ENCODE measurements around the gene NAA16. TPM values are rescaled to one million over a fixed set of nuclear protein-coding genes. Genes with fewer than 3 reads are reported as not detected.
"Not testable (repeated sequence)": the region's sequence is repeated elsewhere in the genome, so short reads cannot be mapped to it uniquely, and the experiment has no call there.

NAA16 gene
- polyA plus RNA-seq, 3 donors, result 26.5 to 47.3 (median 35.6) TPM

DNA sequence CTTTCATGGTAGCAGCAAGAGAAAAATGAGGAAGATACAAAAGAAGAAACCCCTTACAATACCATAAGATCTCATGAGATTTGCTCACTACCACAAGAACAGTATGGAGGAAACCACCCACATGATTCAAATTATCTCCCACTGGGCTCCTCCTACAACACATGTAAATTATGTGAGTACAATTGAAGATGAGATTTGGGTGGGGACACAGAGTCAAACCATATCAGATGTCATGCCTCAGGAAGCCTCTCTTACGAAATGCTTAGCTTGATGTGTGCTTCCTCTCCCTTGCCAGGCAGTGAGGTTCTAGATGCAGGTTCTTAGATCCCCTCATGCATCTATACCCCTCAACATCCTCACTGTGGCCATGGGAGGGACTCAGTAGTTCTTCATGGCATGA is 83.1 kb downstream of the NAA16 start:
- DNase-seq (ENCODE audit: extremely low read depth in 1 of 11, low read depth in 9 of 11, low spot score in 4 of 11), result no peak

- DNase-seq (ENCODE audit: extremely low read depth in 1 of 11, low read depth in 9 of 11, low spot score in 4 of 11), result no peak
Observed at GRCh38 chr13:41398494-41399170, 87.6 kb downstream of the NAA16 start.

- no peak for DNase-seq (ENCODE audit: extremely low read depth in 1 of 11, low read depth in 9 of 11, low spot score in 4 of 11)
Observed at GRCh38 chr13:41401366-41401765, 90.3 kb downstream of the NAA16 start.

DNA sequence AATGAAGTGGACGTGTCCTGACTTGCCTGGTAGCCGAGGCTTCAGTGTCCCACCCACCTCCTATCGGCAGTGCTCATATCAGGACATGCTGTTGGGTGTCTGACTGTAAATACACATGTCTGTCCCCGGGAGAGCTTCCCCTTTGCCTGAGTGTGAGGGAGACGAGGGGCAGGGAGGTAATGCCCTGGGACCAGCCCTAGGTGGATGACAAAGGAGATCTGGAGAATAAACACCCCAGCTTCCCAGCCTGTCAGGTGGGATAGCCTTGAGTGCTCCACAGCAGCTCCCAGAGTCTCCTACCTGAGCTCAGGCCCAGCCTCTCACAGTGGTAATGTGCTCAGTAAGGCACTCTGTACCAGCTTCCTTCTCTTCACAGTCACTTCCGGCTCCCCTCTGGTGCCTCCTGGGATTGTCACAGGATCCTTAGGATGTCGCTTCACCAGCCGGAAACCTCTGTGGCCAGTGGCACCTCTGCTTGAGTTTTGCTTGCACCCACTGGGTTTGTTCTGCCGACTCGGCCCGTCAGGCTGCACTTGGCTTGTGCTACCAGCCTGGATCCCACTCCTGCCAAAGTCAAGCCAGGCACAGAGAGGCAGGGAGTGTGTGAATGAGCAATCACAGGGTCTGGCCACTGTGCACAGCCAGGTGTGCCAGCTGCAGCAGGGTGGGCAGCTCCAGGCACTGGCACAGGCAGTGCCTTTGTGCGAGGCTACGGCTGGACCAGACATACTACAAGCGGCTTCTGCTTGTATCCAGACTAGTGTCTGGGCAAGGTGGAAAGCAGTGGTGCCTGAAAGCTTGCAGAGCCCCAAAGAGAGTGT is 91.8 kb downstream of the NAA16 start:
- no peak for DNase-seq (ENCODE audit: extremely low read depth in 1 of 11, low read depth in 9 of 11, low spot score in 4 of 11)

DNA sequence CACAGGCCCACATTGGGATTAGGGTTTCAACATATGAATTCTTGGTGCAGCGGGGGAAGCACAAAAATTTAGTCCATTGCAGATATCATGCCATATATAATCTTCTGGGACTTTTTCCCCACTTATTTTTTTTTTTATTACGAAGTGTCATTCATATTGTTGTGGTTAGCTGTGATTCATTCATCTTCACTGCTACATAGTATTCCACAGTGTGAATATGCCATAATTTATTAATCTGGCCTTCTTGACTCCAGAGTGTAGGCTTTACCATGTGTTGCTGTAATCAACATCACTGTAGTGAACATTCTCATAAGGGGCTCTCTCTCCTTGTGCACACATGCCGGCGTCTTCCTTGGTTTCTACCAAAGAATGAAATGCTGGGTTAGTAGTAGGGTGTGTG is 92.9 kb downstream of the NAA16 start:
- DNase-seq (ENCODE audit: extremely low read depth in 1 of 11, low read depth in 9 of 11, low spot score in 4 of 11), result no peak

DNA sequence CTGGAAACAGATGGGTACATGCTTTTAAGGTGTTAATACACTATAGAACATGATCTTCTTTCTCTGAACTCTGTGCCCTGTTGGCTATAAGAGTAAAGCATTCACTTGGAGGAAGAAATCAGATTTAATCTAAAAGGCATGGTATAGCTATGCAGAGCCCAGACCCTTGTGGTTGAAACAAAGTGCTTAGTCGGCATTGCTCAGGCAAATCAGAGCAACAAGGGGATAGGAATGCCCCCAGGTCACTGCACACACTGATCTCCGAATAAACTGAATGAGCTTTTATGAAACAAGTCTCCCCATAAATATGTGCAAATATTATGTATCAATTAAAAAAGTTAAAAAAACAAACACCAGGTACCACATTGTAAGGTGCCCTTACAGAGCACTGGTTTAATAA is 94.3 kb downstream of the NAA16 start:
- DNase-seq (ENCODE audit: extremely low read depth in 1 of 11, low read depth in 9 of 11, low spot score in 4 of 11), result no peak

DNA sequence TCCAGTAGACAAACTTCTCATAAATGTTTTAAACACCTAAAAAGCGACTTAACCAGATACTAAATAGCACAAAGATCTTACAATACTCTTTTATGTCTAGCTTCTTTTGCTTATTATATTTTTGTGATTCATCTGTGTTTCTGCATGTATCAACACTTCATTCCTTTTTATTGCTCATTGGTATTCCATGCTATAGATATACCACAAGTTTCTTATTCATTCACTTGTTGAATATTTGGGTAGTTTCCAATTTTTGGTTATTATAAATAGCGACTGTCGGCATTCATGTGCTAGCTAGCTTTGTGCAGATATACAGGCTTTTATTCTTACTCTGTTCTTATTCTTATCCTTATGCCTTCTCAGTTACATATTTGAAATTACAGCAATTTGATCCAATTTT is 96.3 kb downstream of the NAA16 start:
- no peak for DNase-seq (ENCODE audit: extremely low read depth in 1 of 11, low read depth in 9 of 11, low spot score in 4 of 11)

- DNase-seq (ENCODE audit: extremely low read depth in 1 of 11, low read depth in 9 of 11, low spot score in 4 of 11), result no peak
Observed at GRCh38 chr13:41408121-41408520, 97.1 kb downstream of the NAA16 start.

DNA sequence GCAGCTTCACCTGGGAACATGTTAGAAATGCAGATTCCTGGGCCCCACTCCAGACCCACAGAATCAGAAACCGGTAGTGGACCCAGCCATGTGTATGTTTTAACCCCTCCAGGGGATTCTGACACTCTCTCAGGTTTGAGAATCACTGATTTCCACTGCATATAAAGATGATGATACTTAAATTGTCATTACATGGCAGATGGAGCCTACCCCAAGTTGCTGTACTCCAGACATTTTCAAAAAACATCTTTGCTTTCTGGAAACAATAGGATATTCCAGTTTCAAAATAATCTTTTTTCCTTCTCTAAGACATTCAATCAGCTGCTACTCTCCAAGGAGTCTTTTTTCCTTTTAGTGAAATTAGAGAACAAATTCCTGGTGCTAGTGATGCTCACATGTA is 97.7 kb downstream of the NAA16 start:
- DNase-seq (ENCODE audit: extremely low read depth in 1 of 11, low read depth in 9 of 11, low spot score in 4 of 11), result no peak

DNA sequence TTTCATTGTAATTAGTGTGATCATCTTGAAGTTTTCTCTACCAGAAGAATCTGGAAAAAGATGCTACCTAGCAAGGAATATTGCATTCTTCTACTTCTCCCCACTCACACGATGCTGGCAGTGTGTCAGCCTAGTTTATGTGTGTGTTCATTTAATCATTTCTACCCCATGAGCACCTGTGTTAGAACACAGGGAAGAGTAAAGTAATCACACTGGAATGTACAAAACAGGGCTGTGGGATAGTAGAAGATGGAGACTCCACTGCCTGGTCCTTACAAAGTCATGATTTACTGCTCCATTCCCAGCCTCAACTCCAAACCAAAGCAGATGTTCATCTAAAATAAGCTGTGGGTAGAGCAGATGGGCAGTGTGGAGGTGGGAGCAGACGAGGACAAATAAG is 98.5 kb downstream of the NAA16 start:
- DNase-seq (ENCODE audit: extremely low read depth in 1 of 11, low read depth in 9 of 11, low spot score in 4 of 11), result no peak

DNA sequence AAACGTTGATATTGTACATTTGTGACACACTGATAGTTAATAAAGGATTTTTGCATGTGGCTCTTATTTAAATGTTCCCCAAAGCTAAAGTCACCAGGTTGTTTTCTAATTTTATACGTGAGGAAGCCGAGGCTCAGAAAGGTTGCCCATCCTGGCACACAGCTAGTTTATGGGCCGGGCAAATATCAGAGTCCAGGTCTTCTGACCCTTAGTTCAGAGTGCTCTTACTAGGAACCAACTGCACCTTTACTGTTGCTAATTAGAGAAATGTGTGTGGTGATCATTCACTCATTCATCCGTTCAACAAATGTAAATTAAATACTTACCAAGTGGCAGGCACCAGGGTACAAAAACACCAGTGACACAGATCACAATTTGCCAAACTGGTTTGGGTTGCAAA is 100.0 kb downstream of the NAA16 start:
- no peak for DNase-seq (ENCODE audit: extremely low read depth in 1 of 11, low read depth in 9 of 11, low spot score in 4 of 11)

- peak in 3 of 11 donors; percentile 21 to 31 (median 26) for DNase-seq (ENCODE audit: extremely low read depth in 1 of 11, low read depth in 9 of 11, low spot score in 4 of 11)
Observed at GRCh38 chr13:41411522-41411921, 100.5 kb downstream of the NAA16 start.

- no peak for DNase-seq (ENCODE audit: extremely low read depth in 1 of 11, low read depth in 9 of 11, low spot score in 4 of 11)
Observed at GRCh38 chr13:41413872-41414271, 102.8 kb downstream of the NAA16 start.

- no peak for DNase-seq (ENCODE audit: extremely low read depth in 1 of 11, low read depth in 9 of 11, low spot score in 4 of 11)
Observed at GRCh38 chr13:41416276-41416675, 105.2 kb downstream of the NAA16 start.

- peak in 2 of 11 donors; percentile 24 to 25 for DNase-seq (ENCODE audit: extremely low read depth in 1 of 11, low read depth in 9 of 11, low spot score in 4 of 11)
Observed at GRCh38 chr13:41418027-41418426, 107.0 kb downstream of the NAA16 start.

GRCh38 chr13:41418731-41419130 is 107.7 kb downstream of the NAA16 start:
- DNase-seq (ENCODE audit: extremely low read depth in 1 of 11, low read depth in 9 of 11, low spot score in 4 of 11), result no peak

- no peak for DNase-seq (ENCODE audit: extremely low read depth in 1 of 11, low read depth in 9 of 11, low spot score in 4 of 11)
Observed at GRCh38 chr13:41419206-41419605, 108.1 kb downstream of the NAA16 start.

DNA sequence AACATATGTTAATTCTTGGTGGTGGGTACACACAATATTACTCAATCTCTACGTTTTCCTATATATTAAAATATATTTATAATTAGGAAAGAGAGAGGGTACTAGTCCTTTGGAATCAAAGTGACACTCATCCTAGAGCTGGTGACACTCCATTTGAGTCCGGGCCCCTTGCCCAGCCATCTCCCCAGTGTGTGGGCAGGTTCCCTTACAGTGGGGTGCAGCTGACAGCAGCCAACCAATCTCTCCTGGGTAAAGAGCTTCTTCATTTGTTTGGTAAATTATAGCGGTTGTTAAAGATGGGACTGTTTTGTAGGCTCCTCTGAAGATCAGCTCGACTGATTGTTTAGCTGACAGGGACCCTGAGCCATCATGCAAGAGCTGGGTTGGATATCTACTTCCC is 109.1 kb downstream of the NAA16 start:
- no peak for DNase-seq (ENCODE audit: extremely low read depth in 1 of 11, low read depth in 9 of 11, low spot score in 4 of 11)

GRCh38 chr13:41421330-41421729 is 110.3 kb downstream of the NAA16 start:
- not testable (repeated sequence) for DNase-seq (ENCODE audit: extremely low read depth in 1 of 11, low read depth in 9 of 11, low spot score in 4 of 11)

DNA sequence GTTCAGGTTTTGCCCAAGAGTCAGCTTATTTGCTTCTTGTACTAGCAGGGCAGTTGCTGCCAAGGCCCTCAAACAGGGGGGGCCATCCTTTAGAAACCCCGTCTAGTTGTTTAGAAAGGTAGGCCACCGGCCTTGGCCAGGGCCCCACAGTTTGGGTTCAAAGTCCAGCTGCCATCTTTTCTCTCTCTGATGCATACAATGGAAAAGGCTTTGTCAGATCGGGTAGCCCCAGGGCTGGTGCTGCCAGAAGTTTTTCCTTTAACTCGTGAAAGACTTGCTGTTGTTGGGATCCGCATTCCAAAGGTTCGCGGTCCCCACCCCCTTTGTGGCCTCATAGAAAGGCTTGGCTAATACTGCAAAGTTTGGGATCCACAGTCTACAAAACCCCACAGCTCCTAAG is 110.9 kb downstream of the NAA16 start:
- DNase-seq (ENCODE audit: extremely low read depth in 1 of 11, low read depth in 9 of 11, low spot score in 4 of 11), result not testable (repeated sequence)

DNA sequence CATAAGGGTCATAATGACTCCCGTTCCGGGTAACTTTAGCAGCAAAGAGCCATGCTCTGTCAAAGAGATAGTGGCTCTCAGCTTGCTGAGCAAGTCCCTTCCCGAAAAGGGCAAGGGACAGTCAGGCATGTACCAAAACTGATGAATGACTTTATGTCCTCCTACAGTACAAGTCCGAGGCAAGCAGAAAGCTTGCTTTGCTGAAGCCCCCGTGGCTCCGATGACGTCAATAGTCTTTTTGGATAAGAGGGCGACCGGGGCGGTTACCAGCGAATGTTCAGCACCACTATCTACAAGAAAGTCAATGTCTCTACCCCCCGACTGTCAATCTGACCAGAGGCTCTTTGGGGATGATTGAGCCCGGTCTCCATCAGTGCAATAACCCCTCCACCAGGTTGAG is 112.2 kb downstream of the NAA16 start:
- not testable (repeated sequence) for DNase-seq (ENCODE audit: extremely low read depth in 1 of 11, low read depth in 9 of 11, low spot score in 4 of 11)

Data from renal cortex interstitium (tissue), 11 donors.